Panc1 (cell line): Measurements from ENCODE around the gene PARP15. TPM values are rescaled to one million over a fixed set of nuclear protein-coding genes. Genes with fewer than 3 reads are reported as not detected.

Experiments
- ATAC-seq: fragments of 200-7000 bp; cut with Tn5 transposase; 2 replicates; pipeline ENCODE4 v1.9.1; 2020; ENCODE audit warnings: mild to moderate bottlenecking, moderate library complexity
- BruUV-seq: library from RNA; stranded (reverse); fragments of 400-500 nt; replicated peaks from 2 replicates; lab custom pipeline; 2021; lab: Mats Ljungman, UMichigan
- CTCF ChIA-PET: fragments of 300-600 bp; sonication (Branson Sonifier 250); formaldehyde crosslinking; loops from one replicate; lab custom pipeline; 2022; ENCODE audit warnings: antibody characterized with exemption; lab: Charles Lee
- POLR2A ChIA-PET: fragments of 300-600 bp; sonication (Branson Sonifier 250); formaldehyde crosslinking; loops from one replicate; lab custom pipeline; 2022; ENCODE audit warnings: antibody characterized with exemption; lab: Charles Lee
- DNase-seq: peaks from one replicate; pipeline ENCODE4 v3.0.0-alpha.2; 2010; ENCODE audit warnings: low read depth, low spot score
- H3K27ac ChIP-seq: 2 replicates; pipeline ENCODE4 v1.5.1; 2011; ENCODE audit warnings: mild to moderate bottlenecking, low read length, inconsistent platforms
- H3K27me3 ChIP-seq: fragments of 200-500 bp; sonication (Bioruptor generic); 2 replicates; pipeline ENCODE4 v1.6.0; 2014; ENCODE audit warnings: low read length, inconsistent platforms; ENCODE audit not compliant: control insufficient read depth, insufficient read depth
- H3K36me3 ChIP-seq: fragments of 200-500 bp; sonication (Bioruptor generic); 2 replicates; pipeline ENCODE4 v1.5.1; 2014; ENCODE audit warnings: inconsistent platforms, mild to moderate bottlenecking, low read length, moderate library complexity; ENCODE audit not compliant: control insufficient read depth, insufficient read depth
- H3K4me1 ChIP-seq: 2 replicates; pipeline ENCODE4 v1.5.1; 2011; ENCODE audit warnings: inconsistent platforms, mild to moderate bottlenecking, low read length, moderate library complexity; ENCODE audit not compliant: control insufficient read depth, insufficient read depth
- H3K4me3 ChIP-seq, 2 experiments: 2 replicates each; pipeline ENCODE4 v1.5.1; 2011 to 2012; ENCODE audit warnings: low read depth in 2 of 2, low read length in 2 of 2, mild to moderate bottlenecking in 2 of 2, inconsistent platforms in 1 of 2, moderate library complexity in 1 of 2
- H3K9me3 ChIP-seq: fragments of 200-500 bp; sonication (Bioruptor generic); 2 replicates; pipeline ENCODE4 v1.5.1; 2014; ENCODE audit warnings: low read depth, mild to moderate bottlenecking, inconsistent platforms, low read length, moderate library complexity; ENCODE audit not compliant: control insufficient read depth, insufficient read depth
- CTCF ChIP-seq: fragments of 450-650 bp; IDR thresholded peaks from 2 replicates; pipeline ENCODE4 v1.5.1; 2017; ENCODE audit warnings: mild to moderate bottlenecking
- POLR2AphosphoS5 ChIP-seq: IDR thresholded peaks from 2 replicates; pipeline ENCODE4 v1.6.1; 2012; ENCODE audit warnings: mild to moderate bottlenecking, low read depth, low read length, moderate library complexity
- REST ChIP-seq, 2 experiments: IDR thresholded peaks; 2 replicates each; pipeline ENCODE4 v1.6.1; 2011 to 2012; ENCODE audit warnings: low read depth in 2 of 2, control low read depth in 1 of 2, low read length in 1 of 2, mild to moderate bottlenecking in 1 of 2, moderate library complexity in 1 of 2; ENCODE audit not compliant: insufficient read depth in 1 of 2
- SIN3A ChIP-seq: IDR thresholded peaks from 2 replicates; pipeline ENCODE4 v1.6.1; 2012; ENCODE audit warnings: low read depth, mild to moderate bottlenecking, low read length, moderate library complexity, borderline replicate concordance; ENCODE audit not compliant: insufficient read depth
- TCF7L2 ChIP-seq: IDR thresholded peaks from 2 replicates; pipeline ENCODE4 v1.6.1; 2011; ENCODE audit warnings: mild to moderate bottlenecking, low read depth, low read length, inconsistent platforms
- in situ Hi-C: cut with HindIII; loops from 2 replicates; pipeline ENCODE4 v1.10.0; 2016; ENCODE audit warnings: low sequenced_read_pairs, low pct_unique_long_range_greater_than_20kb
- intact Hi-C: fragments of 100-400 bp; cut with micrococcal nuclease; formaldehyde crosslinking; loops from one replicate; pipeline ENCODE4 v1.10.0; 2022; ENCODE audit not compliant: unreplicated experiment
- total RNA-seq: library from RNA; stranded (reverse); gene quantifications from one replicate; pipeline ENCODE4 v1.2.1, GENCODE V29; 2021; ENCODE audit not compliant: unreplicated experiment

PARP15 gene
- total RNA-seq, 1 experiment from 2014 or later, result 0.21 TPM

- Histone ChIP-seq H3K4me3 (no peak overlapping the region), H3K27me3 (peaks cover 1% of the 10 kb centered on the region; the same call in 1 of the 2 replicates), H3K9me3 (no peaks in the 10 kb centered on the region), H3K4me1 (no peaks in the 10 kb centered on the region), H3K27ac (no peak overlapping the region), H3K36me3 (no peaks in the 10 kb centered on the region)
- intact Hi-C loops (no loop called here), in situ Hi-C loops (no loop called here)
- no peak for DNase-seq
- no peak for ATAC-seq
- POLR2A ChIA-PET, result no interaction called here
- CTCF ChIA-PET, result no interaction called here
- no TSS peak for BruUV-seq
- TF ChIP-seq SIN3A (no peak), POLR2AphosphoS5 (no peak), REST (IDR thresholded peaks at IDR 0.05; ENCODE audit: insufficient read depth in 1 of 2, low read depth in 2 of 2, low read length in 1 of 2) (no peak), CTCF (no peak), TCF7L2 (no peak)
These were observed 21.1 kb downstream of the PARP15 start for GRCh38 chr3:122598556-122598955.

GRCh38 chr3:122602011-122602710, 24.7 kb downstream of the PARP15 start:
- POLR2A ChIA-PET, result no interaction called here
- no peaks in the 10 kb centered on the region for H3K4me1 ChIP-seq
- H3K4me3 ChIP-seq, result no peak overlapping the region
- no peaks in the 10 kb centered on the region for H3K36me3 ChIP-seq
- in situ Hi-C loops, result no loop called here
- CTCF ChIA-PET, result no interaction called here
- H3K27ac ChIP-seq, result no peak overlapping the region
- intact Hi-C loops, result no loop called here
- TF ChIP-seq SIN3A (no peak), CTCF (no peak), POLR2AphosphoS5 (no peak), REST (IDR thresholded peaks at IDR 0.05; ENCODE audit: insufficient read depth in 1 of 2, low read depth in 2 of 2, low read length in 1 of 2) (no peak), TCF7L2 (no peak)
- no peaks in the 10 kb centered on the region; the same call in 1 of the 2 replicates for H3K27me3 ChIP-seq
- no TSS peak for BruUV-seq
- H3K9me3 ChIP-seq, result no peaks in the 10 kb centered on the region
- no peak for ATAC-seq
- DNase-seq, result no peak
